Measurements from ENCODE around the gene MEG3.

MEG3 gene

DNA sequence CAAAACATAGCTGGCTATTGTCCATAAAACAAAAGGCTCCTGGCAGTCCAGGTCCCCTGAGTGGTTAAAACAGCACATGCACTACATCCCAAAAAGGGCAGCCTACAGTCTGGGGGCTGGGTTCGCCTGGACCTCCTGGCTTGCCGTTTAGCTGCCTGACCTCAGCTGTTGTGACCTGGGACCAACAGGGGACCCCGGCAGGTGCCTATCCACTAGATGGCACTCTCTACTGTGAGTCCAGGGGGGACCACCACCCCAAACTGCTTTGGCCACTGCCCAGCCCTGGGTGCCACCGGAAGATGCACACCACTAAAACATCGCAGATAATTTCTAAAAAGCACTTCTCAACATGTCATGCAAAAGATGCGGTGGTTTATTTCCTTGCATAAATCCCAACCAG lies 80.5 kb downstream of the MEG3 start:
- H3K9me3 Mint-ChIP-seq = no peaks in the 10 kb centered on the region
- H3K4me3 Mint-ChIP-seq = no peak overlapping the region
- peaks cover 52% of the 10 kb centered on the region for H3K4me1 Mint-ChIP-seq
- TF ChIP-seq, protein P1, sequence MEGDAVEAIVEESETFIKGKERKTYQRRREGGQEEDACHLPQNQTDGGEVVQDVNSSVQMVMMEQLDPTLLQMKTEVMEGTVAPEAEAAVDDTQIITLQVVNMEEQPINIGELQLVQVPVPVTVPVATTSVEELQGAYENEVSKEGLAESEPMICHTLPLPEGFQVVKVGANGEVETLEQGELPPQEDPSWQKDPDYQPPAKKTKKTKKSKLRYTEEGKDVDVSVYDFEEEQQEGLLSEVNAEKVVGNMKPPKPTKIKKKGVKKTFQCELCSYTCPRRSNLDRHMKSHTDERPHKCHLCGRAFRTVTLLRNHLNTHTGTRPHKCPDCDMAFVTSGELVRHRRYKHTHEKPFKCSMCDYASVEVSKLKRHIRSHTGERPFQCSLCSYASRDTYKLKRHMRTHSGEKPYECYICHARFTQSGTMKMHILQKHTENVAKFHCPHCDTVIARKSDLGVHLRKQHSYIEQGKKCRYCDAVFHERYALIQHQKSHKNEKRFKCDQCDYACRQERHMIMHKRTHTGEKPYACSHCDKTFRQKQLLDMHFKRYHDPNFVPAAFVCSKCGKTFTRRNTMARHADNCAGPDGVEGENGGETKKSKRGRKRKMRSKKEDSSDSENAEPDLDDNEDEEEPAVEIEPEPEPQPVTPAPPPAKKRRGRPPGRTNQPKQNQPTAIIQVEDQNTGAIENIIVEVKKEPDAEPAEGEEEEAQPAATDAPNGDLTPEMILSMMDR (IDR thresholded peaks at IDR 0.05; ENCODE audit: unreplicated experiment in 3 of 3) = peak in 2 of 3 experiments; percentile 13 to 18
- peak overlapping the region in 1 of 3 experiments; percentile 67 for H3K27ac Mint-ChIP-seq
- no peaks in the 10 kb centered on the region for H3K36me3 Mint-ChIP-seq (ENCODE audit: low read depth)
- H3K27me3 Mint-ChIP-seq (ENCODE audit: low read depth) = peaks cover 59% of the 10 kb centered on the region

DNA sequence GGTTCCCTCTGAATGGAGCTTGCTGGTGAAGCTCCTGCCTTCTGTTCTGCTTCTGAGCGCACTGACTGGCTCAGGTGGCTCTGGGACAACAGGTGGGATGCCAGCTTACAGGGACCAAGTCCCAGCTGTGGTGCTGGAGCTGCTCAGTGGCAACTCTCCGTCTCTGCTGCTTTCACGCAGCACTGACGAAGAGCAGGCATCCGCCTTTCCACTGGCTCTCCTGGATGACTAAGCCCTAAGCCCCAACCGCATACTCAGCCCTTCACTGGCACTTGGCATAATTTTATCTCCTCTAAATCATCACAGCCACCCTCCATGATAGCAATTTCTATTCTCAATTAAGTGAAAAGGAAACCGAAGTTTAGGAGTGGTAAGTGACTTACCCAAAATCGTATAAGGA lies 81.3 kb downstream of the MEG3 start:
- TF ChIP-seq, protein P1 (IDR thresholded peaks at IDR 0.05; ENCODE audit: unreplicated experiment in 3 of 3) = no peak
- Mint-ChIP-seq H3K27me3 (ENCODE audit: low read depth) (peaks cover 59% of the 10 kb centered on the region), H3K27ac (no peak overlapping the region), H3K9me3 (no peaks in the 10 kb centered on the region), H3K36me3 (ENCODE audit: low read depth) (no peaks in the 10 kb centered on the region), H3K4me1 (peaks cover 46% of the 10 kb centered on the region), H3K4me3 (no peak overlapping the region)

DNA sequence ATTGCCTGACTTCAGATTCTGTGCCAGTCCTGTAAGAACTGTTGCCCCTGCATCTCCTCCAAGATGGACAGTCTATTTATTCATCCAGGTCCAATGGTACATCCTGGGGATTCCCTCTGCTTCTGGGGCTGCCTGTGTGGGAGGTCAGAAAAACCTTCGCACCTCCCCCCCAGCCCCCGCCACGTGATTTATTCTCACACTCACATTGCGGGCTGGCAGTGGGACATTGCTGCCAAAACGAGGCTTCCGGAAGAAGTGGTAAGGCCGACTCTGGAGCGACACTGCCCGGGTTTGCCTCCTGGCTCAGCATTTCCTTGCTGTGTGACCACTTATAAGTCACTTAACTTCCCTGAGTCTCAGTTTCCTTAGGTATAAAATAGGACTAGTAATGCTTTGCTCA lies 83.5 kb downstream of the MEG3 start:
- no peak overlapping the region for H3K27ac Mint-ChIP-seq
- no peak overlapping the region for H3K4me3 Mint-ChIP-seq
- peaks cover 30% of the 10 kb centered on the region for H3K4me1 Mint-ChIP-seq
- peaks cover 42% of the 10 kb centered on the region for H3K27me3 Mint-ChIP-seq (ENCODE audit: low read depth)
- no peaks in the 10 kb centered on the region for H3K36me3 Mint-ChIP-seq (ENCODE audit: low read depth)
- TF ChIP-seq, protein P1 (IDR thresholded peaks at IDR 0.05; ENCODE audit: unreplicated experiment in 3 of 3) = no peak
- H3K9me3 Mint-ChIP-seq = no peaks in the 10 kb centered on the region
